Cardiac fibroblast (primary cell): ENCODE data around the gene CAAP1.

Experiments used
- DNase-seq, 2 donors: peaks; one replicate each; pipeline versions ENCODE4 v3.0.0 to v3.0.0-alpha.2; 2010; ENCODE audit warnings: low read depth in 2 of 2
- H3K4me3 ChIP-seq, 2 donors: replicated peaks in 1 of 2; 1 replicate in 1 of 2; 2 replicates in 1 of 2; pipeline ENCODE4 v1.5.1; 2011; ENCODE audit warnings: low read depth in 2 of 2, low read length in 2 of 2, mild to moderate bottlenecking in 2 of 2, moderate library complexity in 1 of 2
- CTCF ChIP-seq: IDR thresholded peaks from one replicate; pipeline ENCODE4 v1.5.1; 2011; ENCODE audit warnings: low read depth, mild to moderate bottlenecking, low read length, inconsistent platforms

The CAAP1 gene

GRCh38 chr9:26809795-26810194, 82.8 kb downstream of the CAAP1 start:
- TF ChIP-seq CTCF = no peak
- H3K4me3 ChIP-seq = no peak overlapping the region
- DNase-seq = peak; percentile 50 to 74

GRCh38 chr9:26807161-26807560, 85.4 kb downstream of the CAAP1 start:
- no peak overlapping the region for H3K4me3 ChIP-seq
- DNase-seq = no peak
- no peak for TF ChIP-seq CTCF

- DNase-seq = no peak
- no peak for TF ChIP-seq CTCF
- H3K4me3 ChIP-seq = no peak overlapping the region
Observed at GRCh38 chr9:26802921-26803320, 89.7 kb downstream of the CAAP1 start.

- DNase-seq = no peak
- no peak for TF ChIP-seq CTCF
- no peak overlapping the region for H3K4me3 ChIP-seq
Observed at GRCh38 chr9:26801772-26802171, 90.8 kb downstream of the CAAP1 start.

GRCh38 chr9:26800322-26800721, 92.3 kb downstream of the CAAP1 start:
- DNase-seq = no peak
- H3K4me3 ChIP-seq = no peak overlapping the region
- no peak for TF ChIP-seq CTCF

- no peak for DNase-seq
- no peak overlapping the region for H3K4me3 ChIP-seq
- no peak for TF ChIP-seq CTCF
Observed at GRCh38 chr9:26791274-26791673, 101.3 kb downstream of the CAAP1 start.
